MCF 10A (cell line): ENCODE data around the gene CORIN. TPM values are rescaled to one million over a fixed set of nuclear protein-coding genes. Genes with fewer than 3 reads are reported as not detected.

Experiments
- BruUV-seq: library from RNA; stranded (reverse); fragments of 400-500 nt; replicated peaks from 2 replicates; lab custom pipeline; 2021; lab: Mats Ljungman, UMichigan
- CTCF ChIA-PET: fragments of 300-600 bp; sonication (Branson Sonifier 250); formaldehyde crosslinking; extraction: SDS; loops from one replicate; lab custom pipeline; 2021; ENCODE audit warnings: antibody characterized with exemption, inconsistent platforms; lab: Yijun Ruan, JAX
- POLR2A ChIA-PET: fragments of 300-600, 350-650 bp; sonication (Branson Sonifier 250); formaldehyde crosslinking; extraction: SDS; loops from one replicate; lab custom pipeline; 2020; ENCODE audit warnings: antibody characterized with exemption, inconsistent platforms; lab: Yijun Ruan, JAX
- DNase-seq: peaks from one replicate; pipeline ENCODE4 v3.0.0-alpha.2; 2018; ENCODE audit not compliant: unreplicated experiment
- H3K27ac Mint-ChIP-seq: one replicate; pipeline ENCODE4 v1.8.0; 2022; ENCODE audit warnings: mild to moderate bottlenecking, low read depth, mixed read lengths; ENCODE audit not compliant: unreplicated experiment
- H3K27me3 Mint-ChIP-seq: one replicate; pipeline ENCODE4 v1.8.0; 2022; ENCODE audit warnings: mixed read lengths; ENCODE audit not compliant: insufficient read depth, unreplicated experiment
- H3K36me3 Mint-ChIP-seq: one replicate; pipeline ENCODE4 v1.8.0; 2022; ENCODE audit warnings: mild to moderate bottlenecking, moderate library complexity, mixed read lengths; ENCODE audit not compliant: insufficient read depth, unreplicated experiment
- H3K4me1 Mint-ChIP-seq: one replicate; pipeline ENCODE4 v1.8.0; 2022; ENCODE audit warnings: mixed read lengths; ENCODE audit not compliant: insufficient read depth, unreplicated experiment
- H3K4me3 Mint-ChIP-seq: one replicate; pipeline ENCODE4 v1.8.0; 2022; ENCODE audit warnings: mild to moderate bottlenecking, moderate library complexity, mixed read lengths; ENCODE audit not compliant: unreplicated experiment
- H3K9me3 Mint-ChIP-seq: one replicate; pipeline ENCODE4 v1.8.0; 2022; ENCODE audit warnings: mixed read lengths; ENCODE audit not compliant: unreplicated experiment
- intact Hi-C: fragments of 100-400 bp; cut with micrococcal nuclease; formaldehyde crosslinking; loops from 2 replicates; pipeline ENCODE4 v1.14.1; 2022
- total RNA-seq: library from RNA; stranded (reverse); gene quantifications from 2 replicates; pipeline ENCODE4 v1.2.3, GENCODE V29; 2022
- TF ChIP-seq, protein P1 (sequence below): fragments of 200-600 bp; IDR thresholded peaks from one replicate; pipeline ENCODE4 v1.8.0; 2022; ENCODE audit warnings: antibody characterized with exemption, mild to moderate bottlenecking; ENCODE audit not compliant: unreplicated experiment

Gene CORIN
- total RNA-seq, 1 experiment from 2014 or later = 1.0 TPM

DNA sequence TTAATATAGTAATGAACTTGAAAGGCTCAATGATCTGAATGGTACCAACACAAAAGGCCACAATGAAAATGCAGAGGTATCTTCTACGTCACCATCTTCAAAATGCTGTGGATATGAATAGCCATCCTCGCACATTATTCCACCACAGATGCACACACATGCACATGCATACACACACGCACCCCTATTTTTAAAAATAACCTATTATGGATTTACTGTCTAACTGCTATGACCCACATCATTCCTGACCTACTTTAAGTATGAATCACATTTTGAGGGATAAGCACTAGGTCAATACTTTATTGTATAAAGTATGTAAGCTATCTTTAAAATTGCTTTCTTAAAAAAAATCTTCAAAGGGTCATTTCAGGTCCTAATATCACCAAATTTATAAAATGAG is 24.4 kb upstream of the CORIN start:
- TF ChIP-seq, protein P1, sequence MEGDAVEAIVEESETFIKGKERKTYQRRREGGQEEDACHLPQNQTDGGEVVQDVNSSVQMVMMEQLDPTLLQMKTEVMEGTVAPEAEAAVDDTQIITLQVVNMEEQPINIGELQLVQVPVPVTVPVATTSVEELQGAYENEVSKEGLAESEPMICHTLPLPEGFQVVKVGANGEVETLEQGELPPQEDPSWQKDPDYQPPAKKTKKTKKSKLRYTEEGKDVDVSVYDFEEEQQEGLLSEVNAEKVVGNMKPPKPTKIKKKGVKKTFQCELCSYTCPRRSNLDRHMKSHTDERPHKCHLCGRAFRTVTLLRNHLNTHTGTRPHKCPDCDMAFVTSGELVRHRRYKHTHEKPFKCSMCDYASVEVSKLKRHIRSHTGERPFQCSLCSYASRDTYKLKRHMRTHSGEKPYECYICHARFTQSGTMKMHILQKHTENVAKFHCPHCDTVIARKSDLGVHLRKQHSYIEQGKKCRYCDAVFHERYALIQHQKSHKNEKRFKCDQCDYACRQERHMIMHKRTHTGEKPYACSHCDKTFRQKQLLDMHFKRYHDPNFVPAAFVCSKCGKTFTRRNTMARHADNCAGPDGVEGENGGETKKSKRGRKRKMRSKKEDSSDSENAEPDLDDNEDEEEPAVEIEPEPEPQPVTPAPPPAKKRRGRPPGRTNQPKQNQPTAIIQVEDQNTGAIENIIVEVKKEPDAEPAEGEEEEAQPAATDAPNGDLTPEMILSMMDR = no peak
- intact Hi-C loops = no loop called here
- Mint-ChIP-seq H3K27me3 (no peaks in the 10 kb centered on the region), H3K27ac (peak overlapping the region; percentile 16), H3K36me3 (peaks cover 37% of the 10 kb centered on the region), H3K4me1 (peaks cover 4% of the 10 kb centered on the region), H3K4me3 (no peak overlapping the region), H3K9me3 (no peaks in the 10 kb centered on the region)
- BruUV-seq = no TSS peak
- ChIA-PET POLR2A (no interaction called here), CTCF (no interaction called here)
- DNase-seq = no peak

DNA sequence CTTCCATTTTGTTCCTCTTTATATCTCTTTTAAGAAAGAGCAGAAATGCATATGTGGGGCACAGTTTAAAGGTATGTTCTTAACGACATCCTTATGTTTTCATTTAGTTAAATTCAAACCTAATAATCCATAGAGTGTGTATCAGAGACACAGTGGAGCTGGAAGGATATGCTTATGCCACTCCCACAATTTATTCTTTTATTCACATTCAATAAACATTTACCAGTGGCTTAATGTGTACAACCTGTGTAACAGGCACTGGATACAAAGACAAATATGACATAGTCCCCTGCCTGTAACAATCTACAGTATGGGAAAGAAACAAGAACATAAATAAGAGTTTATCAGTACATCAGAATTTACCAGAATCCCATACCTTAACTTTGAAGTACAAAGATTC is 22.4 kb upstream of the CORIN start:
- no TSS peak for BruUV-seq
- H3K27me3 Mint-ChIP-seq = no peaks in the 10 kb centered on the region
- intact Hi-C loops = no loop called here
- no peaks in the 10 kb centered on the region for H3K9me3 Mint-ChIP-seq
- H3K36me3 Mint-ChIP-seq = peaks cover 37% of the 10 kb centered on the region
- DNase-seq = no peak
- TF ChIP-seq, protein P1 = no peak
- POLR2A ChIA-PET = no interaction called here
- no peak overlapping the region for H3K4me3 Mint-ChIP-seq
- CTCF ChIA-PET = interaction anchor here (0.8 kb wide), 1 partner anchor 11 kb away, joined by 3 read pairs; no protein-coding TSS in a partner anchor
- H3K4me1 Mint-ChIP-seq = peaks cover 7% of the 10 kb centered on the region
- no peak overlapping the region for H3K27ac Mint-ChIP-seq

DNA sequence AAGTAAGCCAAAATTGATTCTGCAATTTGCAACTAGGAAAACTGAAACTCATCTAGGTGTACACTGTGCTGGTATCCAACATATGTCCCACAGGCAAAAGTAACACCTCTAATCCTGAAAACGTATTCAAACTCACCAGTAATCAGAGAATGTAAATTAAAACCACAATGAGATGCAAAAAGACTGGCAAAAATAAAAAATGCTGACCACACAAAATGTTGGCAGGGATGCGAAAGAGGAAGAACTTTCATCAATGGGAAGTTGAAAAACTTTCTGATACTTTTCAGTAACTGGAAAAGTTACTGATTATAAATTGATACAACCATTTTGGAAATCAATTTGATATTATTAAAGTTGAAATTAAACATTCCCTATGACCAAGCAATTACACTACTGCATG is 20.1 kb upstream of the CORIN start:
- Mint-ChIP-seq H3K27me3 (no peaks in the 10 kb centered on the region), H3K4me1 (peaks cover 21% of the 10 kb centered on the region), H3K4me3 (no peak overlapping the region), H3K27ac (no peak overlapping the region), H3K9me3 (peaks cover 10% of the 10 kb centered on the region), H3K36me3 (peaks cover 39% of the 10 kb centered on the region)
- ChIA-PET CTCF (interaction anchor here (0.6 kb wide), 1 partner anchor 56 kb away, joined by 5 read pairs; no protein-coding TSS in a partner anchor), POLR2A (no interaction called here)
- intact Hi-C loops = no loop called here
- TF ChIP-seq, protein P1 = no peak
- no peak for DNase-seq
- BruUV-seq = no TSS peak

DNA sequence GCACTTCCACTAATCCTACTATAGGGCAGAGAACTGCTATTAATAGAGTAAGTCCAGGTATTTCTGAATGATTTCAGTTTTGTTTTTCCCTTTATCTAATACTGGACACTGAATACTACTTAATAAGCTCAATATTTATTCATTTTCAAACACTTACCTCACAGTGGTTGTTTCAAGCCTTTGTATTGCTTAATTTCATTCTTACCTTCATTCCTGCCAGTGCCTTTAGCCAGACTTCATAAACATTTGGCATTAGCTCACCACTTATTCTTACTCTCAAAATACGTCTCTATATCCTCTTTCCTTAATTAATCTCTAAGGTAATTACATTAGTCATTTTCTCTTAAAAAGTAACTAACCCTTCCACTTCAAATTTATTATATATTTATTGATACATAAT is 18.8 kb upstream of the CORIN start:
- Mint-ChIP-seq H3K9me3 (peaks cover 10% of the 10 kb centered on the region), H3K27me3 (no peaks in the 10 kb centered on the region), H3K27ac (peak overlapping the region; percentile 73), H3K4me3 (no peak overlapping the region), H3K36me3 (peaks cover 34% of the 10 kb centered on the region), H3K4me1 (peaks cover 32% of the 10 kb centered on the region)
- CTCF ChIA-PET = interaction anchor here (0.6 to 1.7 kb wide), 5 partner anchors 12 to 1901 kb away, joined by 3 to 5 read pairs (median 4); no protein-coding TSS in a partner anchor
- POLR2A ChIA-PET = interaction anchor here (0.8 kb wide), 1 partner anchor 9 kb away, joined by 3 read pairs; no protein-coding TSS in a partner anchor
- TF ChIP-seq, protein P1 = no peak
- no TSS peak for BruUV-seq
- DNase-seq = no peak
- intact Hi-C loops = no loop called here
